GM12874 (cell line): Measurements from ENCODE around the gene KCNG1.

ENCODE experiments used
- TF ChIP-seq, protein P1 (sequence below): IDR thresholded peaks from 2 replicates; pipeline ENCODE4 v1.5.1; 2011; ENCODE audit warnings: low read depth, mild to moderate bottlenecking, control low read depth, low read length, moderate library complexity; ENCODE audit not compliant: insufficient read depth

Gene KCNG1

DNA sequence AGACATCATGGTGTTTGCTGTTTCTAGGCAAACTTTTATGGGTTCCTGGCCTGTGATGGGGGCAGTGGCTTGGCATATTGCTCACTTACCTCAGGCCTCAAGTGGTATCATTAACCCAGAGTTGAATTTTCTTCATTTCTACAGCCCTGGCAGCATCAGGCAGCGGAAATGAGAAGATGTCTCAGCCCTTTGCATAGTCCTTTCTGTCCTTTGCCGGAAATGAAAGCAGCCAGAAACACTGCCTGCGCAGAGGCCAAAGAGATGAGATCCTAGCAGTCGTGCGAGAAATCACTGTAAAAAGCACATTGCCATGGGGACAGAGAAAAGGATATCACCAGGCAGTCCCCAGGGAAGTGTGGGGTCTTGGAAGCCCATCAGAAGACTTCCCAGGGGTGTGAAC, 37.4 kb upstream of the KCNG1 start:
- TF ChIP-seq, protein P1, sequence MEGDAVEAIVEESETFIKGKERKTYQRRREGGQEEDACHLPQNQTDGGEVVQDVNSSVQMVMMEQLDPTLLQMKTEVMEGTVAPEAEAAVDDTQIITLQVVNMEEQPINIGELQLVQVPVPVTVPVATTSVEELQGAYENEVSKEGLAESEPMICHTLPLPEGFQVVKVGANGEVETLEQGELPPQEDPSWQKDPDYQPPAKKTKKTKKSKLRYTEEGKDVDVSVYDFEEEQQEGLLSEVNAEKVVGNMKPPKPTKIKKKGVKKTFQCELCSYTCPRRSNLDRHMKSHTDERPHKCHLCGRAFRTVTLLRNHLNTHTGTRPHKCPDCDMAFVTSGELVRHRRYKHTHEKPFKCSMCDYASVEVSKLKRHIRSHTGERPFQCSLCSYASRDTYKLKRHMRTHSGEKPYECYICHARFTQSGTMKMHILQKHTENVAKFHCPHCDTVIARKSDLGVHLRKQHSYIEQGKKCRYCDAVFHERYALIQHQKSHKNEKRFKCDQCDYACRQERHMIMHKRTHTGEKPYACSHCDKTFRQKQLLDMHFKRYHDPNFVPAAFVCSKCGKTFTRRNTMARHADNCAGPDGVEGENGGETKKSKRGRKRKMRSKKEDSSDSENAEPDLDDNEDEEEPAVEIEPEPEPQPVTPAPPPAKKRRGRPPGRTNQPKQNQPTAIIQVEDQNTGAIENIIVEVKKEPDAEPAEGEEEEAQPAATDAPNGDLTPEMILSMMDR, result no peak

DNA sequence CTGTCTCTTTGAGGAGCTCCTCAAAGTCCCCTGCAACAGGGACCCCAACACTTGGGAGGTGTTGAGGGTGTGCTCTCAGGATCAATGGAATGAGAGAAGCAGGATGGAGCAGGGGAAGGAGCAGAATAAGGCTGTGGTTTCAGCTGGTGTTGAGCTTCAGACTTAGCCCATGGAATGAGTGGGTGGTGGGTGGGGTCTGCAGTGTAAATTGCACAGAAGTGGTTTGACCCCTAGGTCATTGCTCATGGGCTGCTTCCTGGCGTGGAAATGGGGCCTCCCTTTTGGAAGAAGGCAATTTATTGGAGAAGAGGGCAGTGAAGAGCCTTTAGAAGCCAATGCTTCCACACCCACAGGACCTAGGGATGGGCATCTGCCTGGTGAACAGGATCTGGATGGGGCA, 37.0 kb upstream of the KCNG1 start:
- TF ChIP-seq, protein P1, result no peak

DNA sequence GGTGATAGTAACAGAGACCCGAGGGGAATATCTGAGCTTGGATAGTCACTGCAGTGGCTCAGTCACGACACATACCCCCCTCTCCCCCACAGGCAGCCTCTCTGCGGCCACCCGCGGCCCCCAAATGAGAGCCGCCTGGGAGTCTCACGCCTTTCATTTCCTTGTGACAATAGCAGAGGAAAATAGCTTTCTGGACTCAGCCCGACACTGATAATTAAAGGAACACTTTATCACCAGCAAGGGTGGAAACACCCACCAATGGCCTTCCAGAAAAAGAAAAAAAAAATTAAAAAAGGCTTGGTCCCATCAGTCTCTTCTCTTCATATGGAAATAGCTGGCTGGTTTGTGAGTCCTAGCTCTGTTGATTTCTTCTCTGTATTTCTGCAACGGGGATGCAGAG, 35.1 kb upstream of the KCNG1 start:
- TF ChIP-seq, protein P1, result no peak

DNA sequence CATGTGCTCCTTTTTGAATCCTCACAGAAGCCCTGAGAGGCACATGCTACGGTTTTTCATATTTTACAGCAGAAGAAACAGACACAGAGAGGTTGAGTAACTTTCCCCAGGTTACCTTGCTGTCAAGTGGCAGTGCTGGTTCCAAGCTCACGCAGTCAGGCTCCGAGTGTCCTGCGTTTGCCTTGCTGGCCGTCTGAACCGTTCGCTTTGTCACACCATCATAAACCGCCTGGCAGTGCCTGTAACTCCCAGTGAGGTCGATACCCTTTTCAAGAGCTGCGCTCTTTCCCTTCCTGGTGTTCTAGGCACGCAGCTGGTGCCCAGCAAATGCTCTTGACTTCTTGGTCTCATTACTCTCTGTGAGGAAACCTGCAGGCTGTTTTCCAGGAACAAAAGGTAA, 31.3 kb upstream of the KCNG1 start:
- TF ChIP-seq, protein P1, result no peak

DNA sequence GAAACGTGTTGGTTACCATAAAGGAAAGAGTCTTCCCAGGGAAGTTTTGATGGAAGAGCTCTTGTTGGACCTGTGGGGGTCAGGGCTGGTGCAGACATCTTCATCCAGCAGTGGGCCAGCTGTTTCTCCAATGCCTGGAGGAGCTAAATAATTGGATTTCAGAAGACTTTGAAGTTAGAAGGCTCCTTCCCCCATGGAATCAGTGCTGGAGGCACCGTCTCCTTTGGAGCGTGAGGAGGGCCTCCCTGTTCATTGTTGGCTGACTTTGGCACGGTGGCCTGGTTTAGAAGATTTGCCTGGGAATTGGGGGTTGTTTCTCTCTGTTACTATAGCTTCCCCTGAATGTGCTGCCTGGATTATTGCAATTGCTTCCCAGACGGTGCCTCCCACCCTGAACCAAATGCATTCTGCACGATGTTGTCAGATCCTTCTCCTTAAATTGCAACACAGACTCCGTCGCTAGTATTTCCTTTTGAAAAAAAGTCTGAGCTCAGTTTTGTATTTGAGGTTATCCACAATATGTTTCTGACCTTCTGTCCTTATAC, 27.7 kb upstream of the KCNG1 start:
- TF ChIP-seq, protein P1, result no peak

DNA sequence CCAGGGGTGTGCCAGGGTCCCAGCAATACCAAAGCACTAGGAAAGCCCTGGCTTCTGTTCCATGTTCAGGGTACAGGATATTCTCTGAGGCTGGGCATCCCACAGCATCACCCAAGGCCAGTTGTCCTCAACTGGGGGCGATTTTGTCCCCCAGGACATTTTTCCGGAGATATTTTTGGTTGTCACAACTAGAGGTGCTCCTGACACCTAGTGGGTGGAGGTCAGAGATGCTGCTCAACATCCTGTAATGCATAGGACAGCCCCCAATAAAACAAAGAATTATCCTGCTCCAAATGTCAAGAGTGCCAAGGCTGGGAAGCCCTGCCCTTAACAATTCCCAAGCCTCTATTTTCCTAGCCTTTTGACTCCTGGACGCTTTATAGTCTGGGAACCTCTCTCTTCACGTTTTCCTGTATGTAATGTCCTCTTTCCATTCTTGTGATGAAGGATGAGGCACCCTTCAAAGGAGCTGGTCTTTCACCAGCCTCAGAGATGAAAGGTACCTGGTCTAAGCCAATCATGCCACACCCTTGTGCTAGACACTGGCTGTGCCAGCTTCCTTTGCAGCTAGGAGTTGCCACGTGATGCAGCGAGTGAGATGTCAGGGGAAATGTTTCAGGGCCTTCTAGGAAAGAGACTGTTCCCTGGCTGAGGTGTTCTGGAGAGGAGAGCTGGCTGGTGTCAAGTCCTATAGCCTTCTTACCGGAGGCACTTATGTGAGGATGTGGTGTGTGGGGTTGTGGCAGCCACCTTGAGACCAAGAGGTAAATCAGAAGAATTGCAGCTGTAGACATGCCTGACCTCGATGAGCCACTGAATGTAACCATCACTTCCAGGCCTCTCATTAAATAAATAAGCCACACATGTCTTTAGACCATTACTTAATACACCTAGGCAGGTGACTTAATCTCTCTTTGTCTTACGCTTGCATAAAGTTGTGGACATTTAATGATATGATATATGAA, 23.4 kb upstream of the KCNG1 start:
- TF ChIP-seq, protein P1, result no peak

DNA sequence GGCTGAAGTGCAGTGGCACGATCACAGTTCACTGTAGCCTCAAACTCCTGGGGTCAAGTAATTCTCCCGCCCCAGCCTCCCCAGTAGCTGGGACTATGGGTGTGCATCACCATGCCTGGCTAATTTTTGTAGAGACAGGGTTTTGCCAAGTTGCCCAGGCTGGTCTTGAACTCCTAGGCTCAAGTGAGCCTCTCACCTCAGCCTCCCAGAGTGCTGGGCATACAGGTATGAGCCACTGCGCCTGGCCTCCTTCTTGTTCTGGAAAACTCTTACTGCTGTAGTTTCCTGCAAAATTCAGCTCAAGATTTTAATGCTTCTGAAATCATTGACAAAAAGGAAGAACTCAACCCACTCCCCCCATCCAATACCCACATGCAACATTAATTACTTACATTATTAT, 21.9 kb upstream of the KCNG1 start:
- TF ChIP-seq, protein P1, result no peak
